Measurements from ENCODE around the gene ITGB1BP1. TPM values are rescaled to one million over a fixed set of nuclear protein-coding genes. Genes with fewer than 3 reads are reported as not detected.

ITGB1BP1 gene
- 164 to 200 TPM (median 176 TPM) in 5 replicates for total RNA-seq (2022; extraction: Qiagen RNA extraction)

GRCh38 chr2:9423100-9423921 lies at the start of gene ITGB1BP1, which contains the start of gene CPSF3:
TSS of gene ITGB1BP1 (minus strand) at chr2:9423528. CDS start at chr2:9418697, 4,831 bp downstream.
TSS of gene CPSF3 (plus strand) at chr2:9423654. CDS start at chr2:9423774, 120 bp downstream.

Other genes with a start within 250 kb of the ITGB1BP1 start
- 34.9 to 48.5 TPM (median 45.5 TPM) in 5 replicates for gene ASAP2, start 216.7 kb downstream of the ITGB1BP1 start, total RNA-seq (2022; extraction: Qiagen RNA extraction)
- 46.8 to 59.1 TPM (median 51.2 TPM) in 5 replicates for gene CPSF3, start 126 bp upstream of the ITGB1BP1 start, total RNA-seq (2022; extraction: Qiagen RNA extraction)
- 93.2 to 119 TPM (median 104 TPM) in 5 replicates for gene IAH1, start 51.0 kb upstream of the ITGB1BP1 start, total RNA-seq (2022; extraction: Qiagen RNA extraction)
- 23.6 to 32.7 TPM (median 30.2 TPM) in 5 replicates for gene ADAM17, start 132.3 kb upstream of the ITGB1BP1 start, total RNA-seq (2022; extraction: Qiagen RNA extraction)
- gene YWHAQ, start 207.5 kb upstream of the ITGB1BP1 start, total RNA-seq (2022; extraction: Qiagen RNA extraction), result 887 to 1,003 TPM (median 952 TPM) in 5 replicates